Smooth muscle cell (in vitro differentiated cells): ENCODE data around the gene KCNJ5. TPM values are rescaled to one million over a fixed set of nuclear protein-coding genes. Genes with fewer than 3 reads are reported as not detected.

ENCODE experiments used
- DNase-seq: peaks from one replicate; lab custom pipeline; 2025; ENCODE audit not compliant: unreplicated experiment; lab: John Stamatoyannopoulos, UW
- H2AFZ ChIP-seq: fragments of 200-600 bp; sonication (generic); 2 replicates; pipeline ENCODE4 v1.6.0; 2016; ENCODE audit warnings: antibody characterized with exemption, low read depth, mild to moderate bottlenecking
- H3F3A ChIP-seq: fragments of 200-600 bp; sonication (generic); 2 replicates; pipeline ENCODE4 v1.6.0; 2017; ENCODE audit warnings: antibody characterized with exemption, low read depth
- H3K27ac ChIP-seq: fragments of 200-600 bp; sonication (generic); 2 replicates; pipeline ENCODE4 v1.5.1; 2016; ENCODE audit warnings: low read depth, mild to moderate bottlenecking
- H3K27me3 ChIP-seq: fragments of 200-600 bp; sonication (generic); 2 replicates; pipeline ENCODE4 v1.6.1; 2016; ENCODE audit warnings: low read depth, mild to moderate bottlenecking
- H3K36me3 ChIP-seq: fragments of 200-600 bp; sonication (generic); 2 replicates; pipeline ENCODE4 v1.5.1; 2016; ENCODE audit warnings: low read depth
- H3K4me1 ChIP-seq: fragments of 200-600 bp; sonication (generic); 2 replicates; pipeline ENCODE4 v1.5.1; 2016; ENCODE audit warnings: low read depth
- H3K4me2 ChIP-seq: fragments of 200-600 bp; sonication (generic); 2 replicates; pipeline ENCODE4 v1.6.0; 2016; ENCODE audit warnings: mild to moderate bottlenecking
- H3K4me3 ChIP-seq: fragments of 200-600 bp; sonication (generic); 2 replicates; pipeline ENCODE4 v1.5.1; 2016; ENCODE audit warnings: mild to moderate bottlenecking
- H3K79me2 ChIP-seq: fragments of 200-600 bp; sonication (generic); 2 replicates; pipeline ENCODE4 v1.6.0; 2016; ENCODE audit warnings: low read depth, mild to moderate bottlenecking
- H3K9ac ChIP-seq: fragments of 200-600 bp; sonication (generic); 2 replicates; pipeline ENCODE4 v1.6.0; 2016; ENCODE audit warnings: low read depth
- H3K9me3 ChIP-seq: fragments of 200-600 bp; sonication (generic); replicated peaks from 2 replicates; pipeline ENCODE4 v1.5.1; 2016; ENCODE audit warnings: low read depth
- H4K20me1 ChIP-seq: fragments of 200-600 bp; sonication (generic); 2 replicates; pipeline ENCODE4 v1.6.0; 2016; ENCODE audit warnings: low read depth
- WGBS: methylation state at CpG from one replicate; pipeline ENCODE4 v1.1.7; 2016; ENCODE audit warnings: low lambda C conversion rate; 5-methylcytosine and 5-hydroxymethylcytosine counted together
- polyA plus RNA-seq: library from polyadenylated mRNA; unstranded; fragments of >200 nt; fragmentation: Nextera tagmentation; extraction: Ambion mirVana; gene quantifications from 2 replicates; pipeline ENCODE4 v1.2.1, GENCODE V29; 2016
- total RNA-seq: library from RNA; depleted of rRNA; stranded (reverse); fragments of >200 nt; gene quantifications from 2 replicates; pipeline ENCODE4 v1.2.3, GENCODE V29; 2014
- TF ChIP-seq, protein P1 (sequence below): fragments of 200-600 bp; sonication (generic); IDR thresholded peaks from 2 replicates; pipeline ENCODE4 v1.5.1; 2017; ENCODE audit warnings: borderline replicate concordance, mild to moderate bottlenecking, antibody characterized with exemption; ENCODE audit not compliant: insufficient read depth, poor library complexity, severe bottlenecking

KCNJ5 gene
- total and polyA plus RNA-seq, 2 experiments from 2014 or later, result 0.11 TPM; not detected in 1

GRCh38 chr11:128968916-128969315 lies 77.8 kb downstream of the KCNJ5 start:
- Histone ChIP-seq H3K4me1 (no peaks in the 10 kb centered on the region), H2AFZ (no peak overlapping the region), H3K27ac (no peak overlapping the region), H3K4me3 (no peak overlapping the region), H3K9me3 (no peaks in the 10 kb centered on the region), H3K79me2 (no peaks in the 10 kb centered on the region), H3F3A (no peaks in the 10 kb centered on the region), H3K4me2 (no peak overlapping the region), H4K20me1 (no peaks in the 10 kb centered on the region), H3K9ac (no peak overlapping the region), H3K27me3 (no peaks in the 10 kb centered on the region), H3K36me3 (peaks cover 12% of the 10 kb centered on the region)
- DNase-seq, result no peak
- 93% methylated on average over 9 of the region's 9 CpGs for WGBS
- TF ChIP-seq, protein P1, sequence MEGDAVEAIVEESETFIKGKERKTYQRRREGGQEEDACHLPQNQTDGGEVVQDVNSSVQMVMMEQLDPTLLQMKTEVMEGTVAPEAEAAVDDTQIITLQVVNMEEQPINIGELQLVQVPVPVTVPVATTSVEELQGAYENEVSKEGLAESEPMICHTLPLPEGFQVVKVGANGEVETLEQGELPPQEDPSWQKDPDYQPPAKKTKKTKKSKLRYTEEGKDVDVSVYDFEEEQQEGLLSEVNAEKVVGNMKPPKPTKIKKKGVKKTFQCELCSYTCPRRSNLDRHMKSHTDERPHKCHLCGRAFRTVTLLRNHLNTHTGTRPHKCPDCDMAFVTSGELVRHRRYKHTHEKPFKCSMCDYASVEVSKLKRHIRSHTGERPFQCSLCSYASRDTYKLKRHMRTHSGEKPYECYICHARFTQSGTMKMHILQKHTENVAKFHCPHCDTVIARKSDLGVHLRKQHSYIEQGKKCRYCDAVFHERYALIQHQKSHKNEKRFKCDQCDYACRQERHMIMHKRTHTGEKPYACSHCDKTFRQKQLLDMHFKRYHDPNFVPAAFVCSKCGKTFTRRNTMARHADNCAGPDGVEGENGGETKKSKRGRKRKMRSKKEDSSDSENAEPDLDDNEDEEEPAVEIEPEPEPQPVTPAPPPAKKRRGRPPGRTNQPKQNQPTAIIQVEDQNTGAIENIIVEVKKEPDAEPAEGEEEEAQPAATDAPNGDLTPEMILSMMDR, result no peak

Other genes with a start within 250 kb of the KCNJ5 start
- 2.2 and 4.7 TPM in 2 replicates for gene FLI1, start 197.3 kb upstream of the KCNJ5 start, total RNA-seq
- gene FLI1, start 197.3 kb upstream of the KCNJ5 start, polyA plus RNA-seq, result 3.5 and 4.2 TPM in 2 replicates
- gene KCNJ1, start 24.1 kb upstream of the KCNJ5 start, total RNA-seq, result 0.99 TPM in 1 of 2 replicates, not detected in the other
- gene KCNJ1, start 24.1 kb upstream of the KCNJ5 start, polyA plus RNA-seq, result 0.35 TPM in 1 of 2 replicates, not detected in the other
- 0.81 and 1.0 TPM in 2 replicates for gene TP53AIP1, start 51.5 kb downstream of the KCNJ5 start, total RNA-seq
- gene TP53AIP1, start 51.5 kb downstream of the KCNJ5 start, polyA plus RNA-seq, result 0.38 and 0.69 TPM in 2 replicates